HG03432 (cell line): ENCODE measurements around the gene FOXS1.
"Not testable (repeated sequence)": the region's sequence is repeated elsewhere in the genome, so short reads cannot be mapped to it uniquely, and the experiment has no call there.

ENCODE experiments used
- ATAC-seq: cut with Tn5 transposase; IDR thresholded peaks from one replicate; pipeline ENCODE4 v1.9.1; 2021; ENCODE audit warnings: mild to moderate bottlenecking, moderate library complexity; ENCODE audit not compliant: unreplicated experiment

The FOXS1 gene

GRCh38 chr20:31824125-31824485 lies 21.3 kb downstream of the FOXS1 start:
- ATAC-seq, result no peak

- ATAC-seq, result no peak
Measured at GRCh38 chr20:31823360-31824124, 21.9 kb downstream of the FOXS1 start.

GRCh38 chr20:31822421-31823330 lies 22.7 kb downstream of the FOXS1 start:
- ATAC-seq, result peak; percentile 75

- ATAC-seq, result no peak
Measured at GRCh38 chr20:31821427-31821826, 24.0 kb downstream of the FOXS1 start.

GRCh38 chr20:31820228-31820627 lies 25.2 kb downstream of the FOXS1 start:
- ATAC-seq, result no peak

- no peak for ATAC-seq
Measured at GRCh38 chr20:31819083-31819784, 26.2 kb downstream of the FOXS1 start, which contains the start of gene MYLK2. Gene MYLK2, plus strand, starts transcription at chr20:31819356. Its CDS starts 225 bp downstream, at chr20:31819581.

GRCh38 chr20:31818376-31818908 lies 27.0 kb downstream of the FOXS1 start:
- no peak for ATAC-seq

GRCh38 chr20:31817461-31817860 lies 27.9 kb downstream of the FOXS1 start:
- ATAC-seq, result no peak

- no peak for ATAC-seq
Measured at GRCh38 chr20:31816221-31816620, 29.2 kb downstream of the FOXS1 start.

GRCh38 chr20:31815408-31816188 lies 29.8 kb downstream of the FOXS1 start:
- ATAC-seq, result no peak

- ATAC-seq, result not testable (repeated sequence)
Measured at GRCh38 chr20:31814142-31814541, 31.3 kb downstream of the FOXS1 start.

GRCh38 chr20:31813611-31814010 lies 31.8 kb downstream of the FOXS1 start:
- no peak for ATAC-seq

GRCh38 chr20:31811796-31812728 lies 33.3 kb downstream of the FOXS1 start:
- ATAC-seq, result no peak

GRCh38 chr20:31811198-31811597 lies 34.2 kb downstream of the FOXS1 start:
- ATAC-seq, result no peak

GRCh38 chr20:31809661-31810060 lies 35.7 kb downstream of the FOXS1 start:
- no peak for ATAC-seq

- no peak for ATAC-seq
Measured at GRCh38 chr20:31808481-31808880, 36.9 kb downstream of the FOXS1 start.

GRCh38 chr20:31806564-31807355 lies 38.6 kb downstream of the FOXS1 start:
- no peak for ATAC-seq

GRCh38 chr20:31803552-31804291 lies 41.7 kb downstream of the FOXS1 start:
- no peak for ATAC-seq
